Loucy (cell line): Measurements from ENCODE around the gene TIGD7.

Experiments
- EZH2phosphoT487 ChIP-seq: fragments of 200-600 bp; IDR thresholded peaks from 2 replicates; pipeline ENCODE4 v1.6.1; 2018; ENCODE audit warnings: antibody characterized with exemption, mild to moderate bottlenecking, moderate library complexity, borderline replicate concordance
- TF ChIP-seq, protein P1 (sequence below): fragments of 200-600 bp; sonication (generic); conservative IDR thresholded peaks from 2 replicates; pipeline ENCODE4 v1.5.1; 2014; ENCODE audit warnings: mild to moderate bottlenecking, antibody characterized with exemption, low read length

DNA sequence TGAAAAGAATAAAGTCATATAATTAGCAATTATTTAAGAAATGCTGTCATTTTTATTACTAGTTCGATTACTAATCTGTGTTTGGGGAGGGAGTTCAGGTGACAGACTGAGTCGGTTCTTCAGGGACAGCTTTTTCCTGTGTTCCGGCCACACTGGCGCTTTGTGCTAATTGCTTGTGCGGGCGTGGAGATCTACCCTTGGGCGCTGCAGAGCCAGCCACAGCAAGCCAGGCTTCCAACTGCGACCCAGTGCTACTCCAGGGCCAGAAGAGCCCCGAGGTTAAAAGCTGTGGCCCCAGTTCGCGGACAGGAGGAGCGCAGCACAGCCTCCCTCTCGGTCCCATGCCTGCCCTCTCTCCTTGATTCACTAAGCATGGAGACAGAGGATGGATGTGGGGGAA lies 43.9 kb upstream of the TIGD7 start:
- TF ChIP-seq, protein P1, sequence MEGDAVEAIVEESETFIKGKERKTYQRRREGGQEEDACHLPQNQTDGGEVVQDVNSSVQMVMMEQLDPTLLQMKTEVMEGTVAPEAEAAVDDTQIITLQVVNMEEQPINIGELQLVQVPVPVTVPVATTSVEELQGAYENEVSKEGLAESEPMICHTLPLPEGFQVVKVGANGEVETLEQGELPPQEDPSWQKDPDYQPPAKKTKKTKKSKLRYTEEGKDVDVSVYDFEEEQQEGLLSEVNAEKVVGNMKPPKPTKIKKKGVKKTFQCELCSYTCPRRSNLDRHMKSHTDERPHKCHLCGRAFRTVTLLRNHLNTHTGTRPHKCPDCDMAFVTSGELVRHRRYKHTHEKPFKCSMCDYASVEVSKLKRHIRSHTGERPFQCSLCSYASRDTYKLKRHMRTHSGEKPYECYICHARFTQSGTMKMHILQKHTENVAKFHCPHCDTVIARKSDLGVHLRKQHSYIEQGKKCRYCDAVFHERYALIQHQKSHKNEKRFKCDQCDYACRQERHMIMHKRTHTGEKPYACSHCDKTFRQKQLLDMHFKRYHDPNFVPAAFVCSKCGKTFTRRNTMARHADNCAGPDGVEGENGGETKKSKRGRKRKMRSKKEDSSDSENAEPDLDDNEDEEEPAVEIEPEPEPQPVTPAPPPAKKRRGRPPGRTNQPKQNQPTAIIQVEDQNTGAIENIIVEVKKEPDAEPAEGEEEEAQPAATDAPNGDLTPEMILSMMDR = no peak
- no peak for TF ChIP-seq EZH2phosphoT487
